Spleen (tissue), 7 donors: ENCODE data around the gene CRYBA1.

Experiments used
- POLR2A ChIP-seq, 3 donors: fragments of 450-650 bp; IDR thresholded peaks; one replicate each; pipeline ENCODE4 v1.5.1; 2017; ENCODE audit warnings: antibody characterized with exemption in 3 of 3, mild to moderate bottlenecking in 1 of 3
- POLR2AphosphoS5 ChIP-seq, 3 donors: sonication (generic); formaldehyde crosslinking; IDR thresholded peaks; one replicate each; pipeline ENCODE4 v1.5.1; 2017; ENCODE audit warnings: antibody characterized with exemption in 3 of 3
- TF ChIP-seq, protein P1 (sequence below), 11 experiments: fragments of 200-600 bp in 7 of 11; fragments of 450-650 bp in 4 of 11; sonication (generic) in 4 of 11; IDR thresholded peaks in 8 of 11; conservative IDR thresholded peaks in 3 of 11; 1 replicate in 7 of 11; 2 replicates in 4 of 11; pipeline versions ENCODE4 v1.4.0 to v1.8.0; 2016 to 2021; ENCODE audit warnings: antibody characterized with exemption in 11 of 11, inconsistent platforms in 4 of 11, mild to moderate bottlenecking in 1 of 11
- donor health status: DM: no; HTN: no; CAD: no; lungs with moderate emphysema.
- donor health status: DM: no; HTN: no; CAD: no.
- donor health status: DM: no; HTN: no; CAD: no.

DNA sequence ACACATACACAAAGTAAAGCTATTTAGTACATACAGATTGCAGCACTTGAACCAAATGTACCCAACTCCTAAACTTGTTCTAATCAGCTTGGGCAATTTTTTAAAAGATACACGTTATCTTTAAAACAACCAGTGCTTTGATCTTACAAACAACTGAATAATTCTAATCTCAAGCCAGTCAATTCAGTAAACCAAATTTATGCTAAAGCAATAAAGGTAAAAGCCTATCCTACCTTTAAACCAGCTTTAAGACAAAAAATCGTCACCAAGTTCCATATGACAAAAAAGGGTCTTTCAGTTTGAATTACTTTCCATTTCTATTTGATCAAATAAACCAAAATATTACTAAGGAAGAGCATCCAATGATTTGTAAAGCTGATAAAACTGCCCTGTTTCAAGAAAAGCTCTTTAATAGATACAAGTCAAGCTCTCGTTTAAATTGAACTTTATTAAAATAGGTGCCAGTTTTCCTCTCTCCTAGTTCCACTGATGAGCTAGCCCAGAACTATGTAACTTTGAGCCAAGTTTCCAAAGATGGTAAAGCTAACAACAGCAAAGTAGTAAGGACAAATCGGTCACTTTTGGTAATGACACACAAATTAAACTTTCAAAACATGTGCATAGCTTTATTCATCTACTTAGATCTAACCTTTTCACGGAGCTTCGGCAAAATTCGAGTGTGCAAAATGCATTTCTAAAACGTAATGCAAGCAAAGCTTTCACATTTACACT, 10.2 kb downstream of the CRYBA1 start:
- TF ChIP-seq, protein P1, sequence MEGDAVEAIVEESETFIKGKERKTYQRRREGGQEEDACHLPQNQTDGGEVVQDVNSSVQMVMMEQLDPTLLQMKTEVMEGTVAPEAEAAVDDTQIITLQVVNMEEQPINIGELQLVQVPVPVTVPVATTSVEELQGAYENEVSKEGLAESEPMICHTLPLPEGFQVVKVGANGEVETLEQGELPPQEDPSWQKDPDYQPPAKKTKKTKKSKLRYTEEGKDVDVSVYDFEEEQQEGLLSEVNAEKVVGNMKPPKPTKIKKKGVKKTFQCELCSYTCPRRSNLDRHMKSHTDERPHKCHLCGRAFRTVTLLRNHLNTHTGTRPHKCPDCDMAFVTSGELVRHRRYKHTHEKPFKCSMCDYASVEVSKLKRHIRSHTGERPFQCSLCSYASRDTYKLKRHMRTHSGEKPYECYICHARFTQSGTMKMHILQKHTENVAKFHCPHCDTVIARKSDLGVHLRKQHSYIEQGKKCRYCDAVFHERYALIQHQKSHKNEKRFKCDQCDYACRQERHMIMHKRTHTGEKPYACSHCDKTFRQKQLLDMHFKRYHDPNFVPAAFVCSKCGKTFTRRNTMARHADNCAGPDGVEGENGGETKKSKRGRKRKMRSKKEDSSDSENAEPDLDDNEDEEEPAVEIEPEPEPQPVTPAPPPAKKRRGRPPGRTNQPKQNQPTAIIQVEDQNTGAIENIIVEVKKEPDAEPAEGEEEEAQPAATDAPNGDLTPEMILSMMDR (IDR thresholded peaks at IDR 0.05 in 8 of 11, conservative IDR thresholded peaks at IDR 0.05 in 3 of 11), result no peak
- no peak for TF ChIP-seq POLR2A (IDR thresholded peaks at IDR 0.05)
- TF ChIP-seq POLR2AphosphoS5 (IDR thresholded peaks at IDR 0.05), result no peak
